ENCODE results near the gene CDH3. TPM values are rescaled to one million over a fixed set of nuclear protein-coding genes. Genes with fewer than 3 reads are reported as not detected.

Gene CDH3
- total RNA-seq, 2 experiments from 2014 or later: not detected

GRCh38 chr16:68655806-68656205 is 10.7 kb downstream of the CDH3 start:
- POLR2A ChIA-PET: no interaction called here
- H3K9me3 Mint-ChIP-seq (ENCODE audit: insufficient read depth): no peaks in the 10 kb centered on the region
- peaks cover 26% of the 10 kb centered on the region for H3K27me3 Mint-ChIP-seq (ENCODE audit: low read depth)
- H3K4me3 Mint-ChIP-seq: no peak overlapping the region
- H3K36me3 Mint-ChIP-seq (ENCODE audit: low read depth): no peaks in the 10 kb centered on the region
- no peak for ATAC-seq
- CTCF ChIA-PET: no interaction called here
- H3K4me1 Mint-ChIP-seq (ENCODE audit: low read depth): no peaks in the 10 kb centered on the region
- no peak for DNase-seq
- no peak overlapping the region for H3K27ac Mint-ChIP-seq

GRCh38 chr16:68656751-68657150 is 11.6 kb downstream of the CDH3 start:
- ATAC-seq: no peak
- Mint-ChIP-seq H3K9me3 (ENCODE audit: insufficient read depth) (no peaks in the 10 kb centered on the region), H3K4me3 (no peak overlapping the region), H3K36me3 (ENCODE audit: low read depth) (no peaks in the 10 kb centered on the region), H3K27ac (no peak overlapping the region), H3K27me3 (ENCODE audit: low read depth) (peaks cover 31% of the 10 kb centered on the region), H3K4me1 (ENCODE audit: low read depth) (no peaks in the 10 kb centered on the region)
- POLR2A ChIA-PET: no interaction called here
- no peak for DNase-seq
- CTCF ChIA-PET: no interaction called here

DNA sequence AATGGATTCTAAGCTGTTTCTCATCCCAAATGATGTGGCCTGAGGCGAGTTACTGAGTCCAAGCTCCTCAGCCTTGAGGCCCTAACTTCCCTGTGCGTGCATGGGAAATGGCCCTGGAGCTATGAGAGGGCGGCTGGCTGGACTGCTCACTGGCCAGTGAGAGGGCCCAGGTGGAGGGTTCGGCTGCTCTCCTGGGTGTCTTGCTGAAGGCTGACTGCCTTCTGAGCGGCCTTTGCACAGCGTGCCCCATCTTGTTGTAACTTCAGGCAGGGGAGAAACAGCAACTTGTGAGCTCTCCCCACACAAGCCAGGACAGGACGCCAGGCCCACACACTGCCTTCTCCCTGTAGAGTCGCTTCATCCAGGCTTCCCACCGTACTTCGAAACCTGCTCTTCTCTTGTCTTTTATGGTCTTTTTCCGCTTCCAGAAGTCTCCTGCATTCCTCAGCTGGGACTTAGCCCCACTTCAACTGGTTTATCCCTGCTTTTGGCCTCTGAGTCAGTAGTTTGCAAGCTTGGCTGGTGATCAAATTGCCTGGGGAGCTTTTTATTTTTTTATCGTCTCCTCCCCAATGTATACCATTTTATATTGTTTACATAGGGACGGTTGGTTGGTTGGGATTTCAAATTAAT is 13.3 kb downstream of the CDH3 start:
- peaks cover 29% of the 10 kb centered on the region for H3K27me3 Mint-ChIP-seq (ENCODE audit: low read depth)
- no peak for ATAC-seq

DNA sequence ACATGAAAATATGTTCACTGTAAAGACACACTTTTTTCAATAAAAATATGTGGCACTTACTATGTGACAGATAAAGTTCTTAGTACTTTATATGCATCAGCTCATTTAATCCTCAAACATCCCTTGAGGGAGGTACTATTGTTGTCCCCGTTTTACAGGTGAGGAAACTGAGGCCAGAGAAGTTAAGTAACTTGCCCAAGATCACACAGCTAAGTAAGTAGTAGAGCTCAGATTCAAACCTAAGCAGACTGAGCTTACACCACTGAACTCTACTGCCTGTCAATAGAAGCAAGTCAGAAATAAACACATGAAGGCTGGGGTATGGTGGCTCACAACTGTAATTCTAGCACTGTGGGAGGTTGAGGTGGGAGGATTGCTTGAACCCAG is 13.9 kb downstream of the CDH3 start:
- ATAC-seq (no peak), DNase-seq (no peak)
- POLR2A ChIA-PET: interaction anchor here (0.7 kb wide), 1 partner anchor 55 kb away, joined by 3 read pairs; no protein-coding TSS in a partner anchor
- Mint-ChIP-seq H3K36me3 (ENCODE audit: low read depth) (no peaks in the 10 kb centered on the region), H3K27ac (no peak overlapping the region), H3K4me1 (ENCODE audit: low read depth) (no peaks in the 10 kb centered on the region), H3K27me3 (ENCODE audit: low read depth) (peaks cover 29% of the 10 kb centered on the region), H3K4me3 (no peak overlapping the region), H3K9me3 (ENCODE audit: insufficient read depth) (no peaks in the 10 kb centered on the region)
- CTCF ChIA-PET: interaction anchor here (1.7 kb wide), 1 partner anchor 10 kb away, joined by 6 read pairs; no protein-coding TSS in a partner anchor

More for the DNA sequence above, 13.3 kb downstream of the CDH3 start:
- Mint-ChIP-seq H3K9me3 (ENCODE audit: insufficient read depth) (no peaks in the 10 kb centered on the region), H3K4me3 (no peak overlapping the region), H3K4me1 (ENCODE audit: low read depth) (no peaks in the 10 kb centered on the region), H3K36me3 (ENCODE audit: low read depth) (no peaks in the 10 kb centered on the region), H3K27ac (no peak overlapping the region)
- POLR2A ChIA-PET: interaction anchor here (0.7 kb wide), 1 partner anchor 55 kb away, joined by 3 read pairs; no protein-coding TSS in a partner anchor
- DNase-seq: no peak
- CTCF ChIA-PET: interaction anchor here (1.7 kb wide), 1 partner anchor 10 kb away, joined by 6 read pairs; no protein-coding TSS in a partner anchor

GRCh38 chr16:68659412-68660358 is 14.6 kb downstream of the CDH3 start:
- CTCF ChIA-PET: interaction anchor here (1.7 kb wide), 1 partner anchor 9 kb away, joined by 6 read pairs; no protein-coding TSS in a partner anchor
- Mint-ChIP-seq H3K9me3 (ENCODE audit: insufficient read depth) (no peaks in the 10 kb centered on the region), H3K4me1 (ENCODE audit: low read depth) (no peaks in the 10 kb centered on the region), H3K27ac (no peak overlapping the region), H3K36me3 (ENCODE audit: low read depth) (no peaks in the 10 kb centered on the region), H3K4me3 (no peak overlapping the region), H3K27me3 (ENCODE audit: low read depth) (peaks cover 29% of the 10 kb centered on the region)
- ATAC-seq (no peak), DNase-seq (no peak)
- POLR2A ChIA-PET: no interaction called here

DNA sequence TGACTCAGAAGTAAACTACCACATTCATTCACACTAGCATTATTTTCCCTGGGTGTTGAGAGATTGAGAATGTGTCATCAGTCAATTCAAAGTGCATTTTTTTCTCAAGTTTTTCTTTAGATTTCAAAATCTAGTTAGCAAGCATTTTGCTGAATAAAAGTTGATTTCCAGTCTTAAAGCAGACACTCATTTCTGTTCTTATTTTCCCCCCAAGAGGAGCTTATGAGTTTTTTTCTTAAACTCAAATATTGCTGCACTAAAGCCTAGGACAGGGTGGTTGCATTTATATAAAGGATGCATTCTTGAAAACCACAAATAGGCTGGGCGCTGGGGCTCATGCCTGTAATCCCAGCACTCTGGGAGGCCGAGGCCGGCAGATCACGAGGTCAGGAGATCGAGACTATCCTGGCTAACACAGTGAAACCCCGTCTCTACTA is 15.3 kb downstream of the CDH3 start:
- no peak for DNase-seq
- no peak for ATAC-seq
- H3K27ac Mint-ChIP-seq: no peak overlapping the region
- ChIA-PET POLR2A (no interaction called here), CTCF (interaction anchor here (1.7 kb wide), 1 partner anchor 8 kb away, joined by 6 read pairs; no protein-coding TSS in a partner anchor)
- H3K36me3 Mint-ChIP-seq (ENCODE audit: low read depth): no peaks in the 10 kb centered on the region
- H3K9me3 Mint-ChIP-seq (ENCODE audit: insufficient read depth): no peaks in the 10 kb centered on the region
- H3K4me3 Mint-ChIP-seq: no peak overlapping the region
- no peaks in the 10 kb centered on the region for H3K4me1 Mint-ChIP-seq (ENCODE audit: low read depth)
- H3K27me3 Mint-ChIP-seq (ENCODE audit: low read depth): peaks cover 29% of the 10 kb centered on the region

DNA sequence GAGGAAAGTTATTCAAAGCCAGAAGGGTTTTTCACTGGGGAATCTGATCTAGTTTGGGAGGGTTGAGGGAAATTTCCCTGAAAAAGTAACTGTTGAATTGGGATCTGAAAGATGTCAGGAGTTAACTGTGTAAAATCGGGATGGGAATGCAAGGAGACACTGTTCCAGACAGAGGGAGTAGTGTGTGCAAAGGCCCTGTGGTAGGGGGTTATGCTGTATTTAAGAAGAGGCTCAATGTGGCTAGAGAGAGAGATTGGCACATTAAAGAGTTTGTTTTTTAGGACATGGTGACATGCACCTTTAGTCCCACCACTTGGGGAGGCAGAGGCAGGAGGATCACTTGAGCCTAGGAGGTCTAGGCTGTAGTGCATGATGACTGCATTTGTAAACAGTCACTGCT is 16.9 kb downstream of the CDH3 start:
- no peak overlapping the region for H3K4me3 Mint-ChIP-seq
- H3K27me3 Mint-ChIP-seq (ENCODE audit: low read depth): peaks cover 24% of the 10 kb centered on the region
- POLR2A ChIA-PET: no interaction called here
- H3K4me1 Mint-ChIP-seq (ENCODE audit: low read depth): no peaks in the 10 kb centered on the region
- ATAC-seq (no peak), DNase-seq (no peak)
- H3K27ac Mint-ChIP-seq: no peak overlapping the region
- no peaks in the 10 kb centered on the region for H3K9me3 Mint-ChIP-seq (ENCODE audit: insufficient read depth)
- H3K36me3 Mint-ChIP-seq (ENCODE audit: low read depth): no peaks in the 10 kb centered on the region
- CTCF ChIA-PET: no interaction called here

GRCh38 chr16:68664297-68664696 is 19.2 kb downstream of the CDH3 start:
- Mint-ChIP-seq H3K4me1 (ENCODE audit: low read depth) (peaks cover 16% of the 10 kb centered on the region), H3K9me3 (ENCODE audit: insufficient read depth) (no peaks in the 10 kb centered on the region), H3K4me3 (no peak overlapping the region), H3K27ac (no peak overlapping the region), H3K27me3 (ENCODE audit: low read depth) (peaks cover 15% of the 10 kb centered on the region), H3K36me3 (ENCODE audit: low read depth) (no peaks in the 10 kb centered on the region)
- CTCF ChIA-PET: interaction anchor here (1.3 kb wide), 1 partner anchor 143 kb away, joined by 3 read pairs; no protein-coding TSS in a partner anchor
- DNase-seq (no peak), ATAC-seq (no peak)
- POLR2A ChIA-PET: interaction anchor here (1.1 kb wide), 1 partner anchor 16 kb away, joined by 3 read pairs; no protein-coding TSS in a partner anchor

- ChIA-PET CTCF (no interaction called here), POLR2A (interaction anchor here (1.1 kb wide), 1 partner anchor 17 kb away, joined by 3 read pairs; no protein-coding TSS in a partner anchor)
- no peak for ATAC-seq
These were observed 20.4 kb downstream of the CDH3 start for GRCh38 chr16:68665501-68665900.

GRCh38 chr16:68668266-68668665 is 23.2 kb downstream of the CDH3 start:
- no peaks in the 10 kb centered on the region for H3K36me3 Mint-ChIP-seq (ENCODE audit: low read depth)
- peaks cover 4% of the 10 kb centered on the region for H3K27me3 Mint-ChIP-seq (ENCODE audit: low read depth)
- no peaks in the 10 kb centered on the region for H3K9me3 Mint-ChIP-seq (ENCODE audit: insufficient read depth)
- ATAC-seq (peak; percentile 75), DNase-seq (peak; percentile 36)
- peaks cover 16% of the 10 kb centered on the region for H3K4me1 Mint-ChIP-seq (ENCODE audit: low read depth)
- H3K4me3 Mint-ChIP-seq: no peak overlapping the region
- peak overlapping the region; percentile 33 for H3K27ac Mint-ChIP-seq
- ChIA-PET CTCF (interaction anchor here (0.8 to 3.0 kb wide), 7 partner anchors 9 to 148 kb away, joined by 3 to 10 read pairs (median 4); no protein-coding TSS in a partner anchor), POLR2A (interaction anchor here (0.6 to 0.8 kb wide), 4 partner anchors 10 to 175 kb away, joined by 3 read pairs; partner anchors contain the start of gene TANGO6)

More at GRCh38 chr16:68665501-68665900, 20.4 kb downstream of the CDH3 start:
- H3K9me3 Mint-ChIP-seq (ENCODE audit: insufficient read depth): no peaks in the 10 kb centered on the region
- no peak overlapping the region for H3K27ac Mint-ChIP-seq
- H3K4me1 Mint-ChIP-seq (ENCODE audit: low read depth): peaks cover 16% of the 10 kb centered on the region
- H3K27me3 Mint-ChIP-seq (ENCODE audit: low read depth): peaks cover 8% of the 10 kb centered on the region
- no peak for DNase-seq
- no peaks in the 10 kb centered on the region for H3K36me3 Mint-ChIP-seq (ENCODE audit: low read depth)
- no peak overlapping the region for H3K4me3 Mint-ChIP-seq

- CTCF ChIA-PET: interaction anchor here (1.4 kb wide), 1 partner anchor 85 kb away, joined by 3 read pairs; no protein-coding TSS in a partner anchor
- H3K4me3 Mint-ChIP-seq: no peak overlapping the region
These were observed 31.2 kb downstream of the CDH3 start for GRCh38 chr16:68676113-68676860.

More at GRCh38 chr16:68676113-68676860, 31.2 kb downstream of the CDH3 start:
- Mint-ChIP-seq H3K9me3 (ENCODE audit: insufficient read depth) (no peaks in the 10 kb centered on the region), H3K27me3 (ENCODE audit: low read depth) (peaks cover 4% of the 10 kb centered on the region), H3K4me1 (ENCODE audit: low read depth) (no peaks in the 10 kb centered on the region), H3K27ac (no peak overlapping the region), H3K36me3 (ENCODE audit: low read depth) (no peaks in the 10 kb centered on the region)
- no peak for ATAC-seq
- DNase-seq: no peak
- POLR2A ChIA-PET: no interaction called here
